SK-N-SH (cell line): ENCODE measurements around the gene PLAGL2. TPM values are rescaled to one million over a fixed set of nuclear protein-coding genes. Genes with fewer than 3 reads are reported as not detected.

Experiments
- CTCF ChIA-PET: fragments of 300-600, 350-600 bp; formaldehyde crosslinking; extraction: SDS; loops from one replicate; lab custom pipeline; 2021; lab: Yijun Ruan, JAX
- POLR2A ChIA-PET: fragments of 350-600 bp; sonication (Branson Sonifier 250); formaldehyde crosslinking; extraction: SDS; loops from one replicate; lab custom pipeline; 2020; ENCODE audit warnings: antibody characterized with exemption, inconsistent platforms; lab: Yijun Ruan, JAX
- DNase-seq: peaks from one replicate; pipeline ENCODE4 v3.0.0; 2012
- H2AFZ ChIP-seq: fragments of 200-600 bp; sonication (generic); 2 replicates; pipeline ENCODE4 v1.8.1; 2016; ENCODE audit warnings: antibody characterized with exemption, mild to moderate bottlenecking, low read depth
- H3F3A ChIP-seq: fragments of 200-600 bp; sonication (generic); replicated peaks from 2 replicates; pipeline ENCODE3; 2016; ENCODE audit warnings: antibody characterized with exemption, mild to moderate bottlenecking; ENCODE audit not compliant: insufficient read depth
- H3K27ac ChIP-seq, 2 experiments: fragments of 200-500 bp in 1 of 2; fragments of 200-600 bp in 1 of 2; sonication (Bioruptor generic) in 1 of 2; sonication (generic), shearing (Covaris generic) in 1 of 2; 2 replicates each; pipeline versions ENCODE4 v1.5.1 to v1.6.1; 2014 to 2016; ENCODE audit warnings: low read depth in 2 of 2, inconsistent platforms in 1 of 2, low read length in 1 of 2, mild to moderate bottlenecking in 1 of 2, mixed read lengths in 1 of 2
- H3K27me3 ChIP-seq: fragments of 200-600 bp; sonication (generic), shearing (Covaris generic); 2 replicates; pipeline ENCODE4 v1.6.1; 2016; ENCODE audit warnings: mixed run types; ENCODE audit not compliant: insufficient read depth
- H3K36me3 ChIP-seq, 2 experiments: fragments of 200-500 bp in 1 of 2; fragments of 200-600 bp in 1 of 2; sonication (Bioruptor generic) in 1 of 2; sonication (generic) in 1 of 2; replicated peaks in 1 of 2; 2 replicates each; pipeline versions ENCODE3 to v1.5.1; 2014 to 2016; ENCODE audit warnings: low read length in 1 of 2, mild to moderate bottlenecking in 1 of 2; ENCODE audit not compliant: insufficient read depth in 2 of 2, control insufficient read depth in 1 of 2
- H3K4me1 ChIP-seq, 2 experiments: fragments of 200-500 bp in 1 of 2; fragments of 200-600 bp in 1 of 2; sonication (Bioruptor generic) in 1 of 2; sonication (generic), shearing (Covaris generic) in 1 of 2; 2 replicates each; pipeline versions ENCODE4 v1.5.1 to v1.6.1; 2014 to 2016; ENCODE audit warnings: low read depth in 1 of 2, low read length in 1 of 2, mixed run types in 1 of 2; ENCODE audit not compliant: insufficient read depth in 2 of 2, control insufficient read depth in 1 of 2
- H3K4me2 ChIP-seq: fragments of 200-600 bp; sonication (generic), shearing (Covaris generic); 2 replicates; pipeline ENCODE4 v1.6.1; 2017; ENCODE audit warnings: mixed run types
- H3K4me3 ChIP-seq, 2 experiments: fragments of 200-500 bp in 1 of 2; fragments of 200-600 bp in 1 of 2; sonication (Bioruptor generic) in 1 of 2; sonication (generic), shearing (Covaris generic) in 1 of 2; 2 replicates each; pipeline versions ENCODE4 v1.5.1 to v1.8.1; 2014 to 2016; ENCODE audit warnings: low read depth in 2 of 2, inconsistent platforms in 1 of 2, low read length in 1 of 2, mild to moderate bottlenecking in 1 of 2, mixed read lengths in 1 of 2, moderate library complexity in 1 of 2
- H3K79me2 ChIP-seq: fragments of 200-600 bp; sonication (generic); 2 replicates; pipeline ENCODE4 v1.8.1; 2017; ENCODE audit warnings: mild to moderate bottlenecking; ENCODE audit not compliant: insufficient read depth
- H3K9ac ChIP-seq: fragments of 200-600 bp; sonication (generic); 2 replicates; pipeline ENCODE4 v1.6.1; 2017; ENCODE audit warnings: mixed run types
- H3K9me2 ChIP-seq: fragments of 200-600 bp; sonication (generic); 2 replicates; pipeline ENCODE4 v1.6.1; 2017; ENCODE audit warnings: mixed run types
- H3K9me3 ChIP-seq: fragments of 200-600 bp; sonication (generic); 2 replicates; pipeline ENCODE4 v1.6.1; 2017; ENCODE audit warnings: mixed run types, mild to moderate bottlenecking, moderate library complexity
- H4K20me1 ChIP-seq: fragments of 200-600 bp; sonication (generic); 2 replicates; pipeline ENCODE4 v1.6.1; 2017; ENCODE audit warnings: mild to moderate bottlenecking, mixed run types; ENCODE audit not compliant: insufficient read depth
- EZH2phosphoT487 ChIP-seq: fragments of 200-600 bp; sonication (generic); IDR thresholded peaks from 2 replicates; pipeline ENCODE4 v1.6.1; 2017; ENCODE audit warnings: low read depth, mixed run types, mild to moderate bottlenecking, antibody characterized with exemption, moderate library complexity, borderline replicate concordance
- FOXM1 ChIP-seq: IDR thresholded peaks from 2 replicates; pipeline ENCODE4 v1.4.0; 2012; ENCODE audit warnings: low read depth, mild to moderate bottlenecking
- GATA2 ChIP-seq: sonication (generic); formaldehyde crosslinking; IDR thresholded peaks from 2 replicates; pipeline ENCODE4 v1.5.0; 2020; ENCODE audit warnings: mild to moderate bottlenecking, missing genetic modification reagents
- JUND ChIP-seq: IDR thresholded peaks from 2 replicates; pipeline ENCODE4 v1.4.0; 2012
- MEF2A ChIP-seq: IDR thresholded peaks from 2 replicates; pipeline ENCODE4 v1.4.0; 2012; ENCODE audit warnings: low read depth, borderline replicate concordance
- MXI1 ChIP-seq: IDR thresholded peaks from 2 replicates; pipeline ENCODE4 v1.6.1; 2012; ENCODE audit warnings: mild to moderate bottlenecking, low read depth, low read length, improper control_type of control experiment
- RAD21 ChIP-seq: IDR thresholded peaks from 2 replicates; pipeline ENCODE4 v1.6.1; 2012; ENCODE audit warnings: mild to moderate bottlenecking, low read length
- RFX5 ChIP-seq: IDR thresholded peaks from 2 replicates; pipeline ENCODE4 v1.6.1; 2012; ENCODE audit warnings: mild to moderate bottlenecking, improper control_type of control experiment, low read length
- RXRA ChIP-seq: IDR thresholded peaks from 2 replicates; pipeline ENCODE4 v1.4.0; 2012; ENCODE audit warnings: low read depth, mild to moderate bottlenecking, borderline replicate concordance
- SIN3A ChIP-seq: IDR thresholded peaks from 2 replicates; pipeline ENCODE4 v1.6.1; 2012; ENCODE audit warnings: low read depth, mild to moderate bottlenecking, low read length, moderate library complexity, borderline replicate concordance
- SMC3 ChIP-seq: IDR thresholded peaks from 2 replicates; pipeline ENCODE4 v1.6.1; 2012; ENCODE audit warnings: low read depth, low read length, improper control_type of control experiment
- TEAD4 ChIP-seq: IDR thresholded peaks from 2 replicates; pipeline ENCODE4 v1.4.0; 2012; ENCODE audit warnings: mild to moderate bottlenecking, borderline replicate concordance; ENCODE audit not compliant: insufficient read depth
- USF1 ChIP-seq: IDR thresholded peaks from 2 replicates; pipeline ENCODE4 v1.4.0; 2012; ENCODE audit warnings: low read depth, borderline replicate concordance
- ZBTB33 ChIP-seq: IDR thresholded peaks from 2 replicates; pipeline ENCODE4 v1.4.0; 2012; ENCODE audit warnings: low read depth, borderline replicate concordance
- WGBS: methylation state at CpG from one replicate; pipeline ENCODE4 v1.1.6; 2017; ENCODE audit warnings: low lambda C conversion rate; 5-methylcytosine and 5-hydroxymethylcytosine counted together
- polyA plus RNA-seq, 3 experiments: library from polyadenylated mRNA; depleted of rRNA; stranded (reverse); fragments of >200 nt; gene quantifications; 2 replicates each; pipeline ENCODE4 v1.2.3, GENCODE V29; 2012

The PLAGL2 gene
- polyA plus RNA-seq, 1 of the 3 experiments (the other 2 are of a cell fraction): 4.0 TPM

- Histone ChIP-seq H3K9ac (no peak overlapping the region), H3K4me3 (no peak overlapping the region), H3K4me1 (peaks cover 0 to 3% of the 10 kb centered on the region in 2 experiments; a peak in 1 of 4 replicates), H2AFZ (no peak overlapping the region), H3K79me2 (no peaks in the 10 kb centered on the region), H3K36me3 (peaks cover 3 to 16% of the 10 kb centered on the region in 2 experiments), H3K4me2 (no peak overlapping the region), H3F3A (no peaks in the 10 kb centered on the region), H3K27ac (no peak overlapping the region), H3K9me3 (no peaks in the 10 kb centered on the region), H3K9me2 (no peaks in the 10 kb centered on the region), H3K27me3 (no peaks in the 10 kb centered on the region), H4K20me1 (no peaks in the 10 kb centered on the region)
- POLR2A ChIA-PET: no interaction called here
- DNase-seq: no peak
- 88% methylated on average over 3 of the region's 9 CpGs for whole genome bisulfite sequencing
- CTCF ChIA-PET: no interaction called here
- TF ChIP-seq EZH2phosphoT487: no peak
These were observed 31.2 kb upstream of the PLAGL2 start for GRCh38 chr20:32238483-32239425.

- Histone ChIP-seq H3K4me2 (no peak overlapping the region), H3K36me3 (peaks cover 11 to 29% of the 10 kb centered on the region in 2 experiments), H3K9me3 (no peaks in the 10 kb centered on the region), H3K4me1 (peaks cover 0 to 3% of the 10 kb centered on the region in 2 experiments; a peak in 1 of 4 replicates), H3K79me2 (no peaks in the 10 kb centered on the region), H4K20me1 (no peaks in the 10 kb centered on the region), H3K27me3 (no peaks in the 10 kb centered on the region), H3K9me2 (no peaks in the 10 kb centered on the region), H3K4me3 (no peak overlapping the region), H2AFZ (no peak overlapping the region), H3K9ac (no peak overlapping the region), H3F3A (no peaks in the 10 kb centered on the region), H3K27ac (no peak overlapping the region)
- 87% methylated on average over 6 of the region's 6 CpGs for WGBS
- POLR2A ChIA-PET: no interaction called here
- TF ChIP-seq RXRA (no peak), TEAD4 (no peak), RFX5 (no peak), RAD21 (no peak), SIN3A (no peak), FOXM1 (no peak), GATA2 (CRISPR knock-in tag) (no peak)
- CTCF ChIA-PET: no interaction called here
- DNase-seq: no peak
These were observed 29.9 kb upstream of the PLAGL2 start for GRCh38 chr20:32237419-32237818.

GRCh38 chr20:32236819-32237218 is 29.3 kb upstream of the PLAGL2 start:
- Histone ChIP-seq H3K4me3 (no peak overlapping the region), H3K9ac (no peak overlapping the region), H3F3A (no peaks in the 10 kb centered on the region), H3K36me3 (peaks cover 14 to 30% of the 10 kb centered on the region in 2 experiments), H3K79me2 (no peaks in the 10 kb centered on the region), H3K9me2 (no peaks in the 10 kb centered on the region), H3K27ac (no peak overlapping the region), H3K4me1 (peaks cover 0 to 3% of the 10 kb centered on the region in 2 experiments; a peak in 1 of 4 replicates), H2AFZ (no peak overlapping the region), H3K27me3 (no peaks in the 10 kb centered on the region), H3K4me2 (no peak overlapping the region), H3K9me3 (no peaks in the 10 kb centered on the region), H4K20me1 (no peaks in the 10 kb centered on the region)
- no peak for DNase-seq
- ChIA-PET POLR2A (interaction anchor here (0.5 to 0.6 kb wide), 2 partner anchors 81 to 225 kb away, joined by 3 read pairs; no protein-coding TSS in a partner anchor), CTCF (no interaction called here)
- 94% methylated on average over 2 of the region's 2 CpGs for WGBS
- TF ChIP-seq SMC3 (no peak), ZBTB33 (no peak), MEF2A (no peak), MXI1 (no peak), JUND (no peak), USF1 (no peak)
